ENCODE data around the gene AFG1L.
"Not testable (repeated sequence)": the region's sequence is repeated elsewhere in the genome, so short reads cannot be mapped to it uniquely, and the experiment has no call there.

Gene AFG1L

GRCh38 chr6:108288742-108289141 is 6.1 kb upstream of the AFG1L start:
- no peak for DNase-seq (ENCODE audit: low read depth in 2 of 2)

DNA sequence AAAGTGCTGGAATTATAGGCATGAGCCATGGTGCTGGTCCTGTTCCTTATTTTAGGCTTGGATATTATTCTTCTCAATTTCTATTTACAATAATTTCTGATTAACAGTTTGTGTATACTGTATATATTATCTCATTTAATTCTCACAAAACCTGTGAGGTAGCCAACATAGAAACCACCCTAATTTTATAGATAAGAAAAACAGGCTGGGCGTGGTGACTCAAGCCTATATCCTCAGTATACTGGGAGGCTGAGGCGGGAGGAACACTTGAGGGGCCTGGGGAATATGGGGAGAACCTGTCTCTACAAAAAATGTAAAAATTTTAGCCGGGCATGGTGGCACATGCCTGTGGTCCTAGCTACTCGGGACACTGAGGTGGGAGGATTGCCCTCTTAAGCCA is 3.8 kb upstream of the AFG1L start:
- DNase-seq (ENCODE audit: low read depth in 2 of 2), result no peak

DNA sequence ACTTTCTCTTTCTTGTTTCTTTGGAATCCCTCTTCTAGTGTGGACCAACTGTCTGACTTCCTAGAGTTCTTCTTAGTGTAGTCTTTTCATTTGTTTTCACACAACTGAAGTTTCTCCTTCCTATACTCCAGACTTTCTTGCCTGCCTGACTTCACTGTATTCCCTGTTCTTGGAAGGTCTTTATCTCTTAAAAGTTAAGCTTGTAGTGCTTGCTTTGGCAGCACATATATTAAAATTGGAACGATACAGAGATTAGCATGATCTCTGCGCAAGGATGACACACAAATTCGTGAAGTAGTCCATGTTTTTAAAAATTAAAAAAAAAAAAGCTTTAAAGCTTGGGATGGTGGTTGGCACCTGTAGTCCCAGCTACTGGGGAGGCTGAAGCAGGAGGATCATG is 2.3 kb upstream of the AFG1L start:
- not testable (repeated sequence) for DNase-seq (ENCODE audit: low read depth in 2 of 2)

DNA sequence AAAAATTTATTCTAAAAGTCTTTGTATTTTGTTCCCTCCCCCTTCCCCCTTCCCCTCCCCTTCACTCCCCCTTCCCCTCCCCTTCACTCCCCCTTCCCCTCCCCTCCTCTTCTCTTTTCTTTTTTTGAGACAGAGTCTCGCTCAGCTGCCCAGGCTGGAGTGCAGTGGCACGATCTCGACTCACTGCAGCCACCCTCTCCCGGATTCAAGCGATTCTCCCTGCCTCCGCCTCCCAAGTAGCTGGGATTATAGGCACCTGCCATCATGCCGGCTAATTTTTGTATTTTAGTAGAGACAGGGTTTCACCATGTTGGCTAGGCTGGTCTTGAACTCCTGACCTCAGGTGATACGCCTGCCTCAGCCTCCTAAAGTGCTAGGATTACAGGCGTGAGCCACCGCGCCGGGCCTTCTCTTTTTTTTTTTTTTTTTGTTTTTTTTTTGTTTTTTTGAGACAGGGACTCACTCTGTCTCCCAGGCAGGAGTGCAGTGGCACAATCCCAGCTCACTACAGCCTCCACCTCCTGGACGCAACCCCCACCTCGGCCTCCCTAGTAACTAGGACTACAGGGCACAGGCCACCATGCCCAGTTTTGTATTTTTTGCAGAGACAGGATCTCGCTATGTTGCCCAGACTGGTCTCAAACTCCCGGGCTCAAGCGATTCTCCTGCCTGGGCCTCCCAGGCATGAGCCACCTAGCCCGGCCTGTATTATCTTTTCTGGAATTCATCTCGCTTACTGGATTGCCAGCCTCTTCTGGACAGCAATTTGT is 1.1 kb upstream of the AFG1L start:
- DNase-seq (ENCODE audit: low read depth in 2 of 2), result no peak

DNA sequence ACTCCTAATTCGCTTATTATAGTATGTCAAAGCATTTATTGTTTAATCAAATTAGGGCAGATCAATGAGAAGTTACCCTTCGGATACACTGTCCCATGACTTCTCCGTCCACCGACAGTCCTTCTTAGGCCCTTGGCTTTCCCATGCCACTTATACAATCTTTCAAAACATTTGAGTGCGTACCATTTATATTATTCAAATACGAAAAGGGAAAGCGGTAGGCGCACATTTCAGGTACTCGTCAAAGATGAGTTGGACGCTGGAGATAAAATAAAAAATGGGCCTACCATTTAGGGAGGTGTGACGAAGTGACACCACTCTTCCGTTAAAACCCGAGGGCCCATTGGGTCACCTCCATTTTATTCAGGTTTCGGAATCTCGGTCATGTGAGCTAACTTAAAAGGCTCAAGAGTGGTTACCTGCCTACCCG is 542 bp upstream of the AFG1L start:
- no peak for DNase-seq (ENCODE audit: low read depth in 2 of 2)

GRCh38 chr6:108295676-108296075 is 822 bp downstream of the AFG1L start:
- no peak for DNase-seq (ENCODE audit: low read depth in 2 of 2)

- no peak for DNase-seq (ENCODE audit: low read depth in 2 of 2)
Measured at GRCh38 chr6:108302386-108302785, 7.5 kb downstream of the AFG1L start.

- no peak for DNase-seq (ENCODE audit: low read depth in 2 of 2)
Measured at GRCh38 chr6:108304646-108305045, 9.8 kb downstream of the AFG1L start.

- not testable (repeated sequence) for DNase-seq (ENCODE audit: low read depth in 2 of 2)
Measured at GRCh38 chr6:108308641-108309040, 13.8 kb downstream of the AFG1L start.

DNA sequence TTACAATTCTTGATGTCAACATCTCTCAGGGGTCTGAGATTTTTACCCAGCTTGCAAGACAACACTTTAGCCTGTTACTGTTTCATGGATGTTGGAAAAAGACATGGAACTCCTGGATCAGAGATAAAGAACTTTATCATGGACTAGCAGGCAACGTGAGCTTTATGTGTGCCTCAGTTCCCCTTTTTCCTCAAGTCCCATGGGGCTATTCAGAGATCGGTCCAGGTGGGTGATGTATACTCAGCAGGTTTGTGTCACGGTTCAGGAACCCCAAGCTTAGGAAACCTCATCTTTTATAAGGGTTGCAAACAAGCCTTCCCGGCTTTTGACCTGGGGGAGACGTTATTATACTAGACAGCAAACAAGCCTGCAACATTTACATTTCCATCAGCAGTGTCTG is 15.0 kb downstream of the AFG1L start:
- DNase-seq (ENCODE audit: low read depth in 2 of 2), result no peak

GRCh38 chr6:108312605-108313004 is 17.8 kb downstream of the AFG1L start:
- no peak for DNase-seq (ENCODE audit: low read depth in 2 of 2)

DNA sequence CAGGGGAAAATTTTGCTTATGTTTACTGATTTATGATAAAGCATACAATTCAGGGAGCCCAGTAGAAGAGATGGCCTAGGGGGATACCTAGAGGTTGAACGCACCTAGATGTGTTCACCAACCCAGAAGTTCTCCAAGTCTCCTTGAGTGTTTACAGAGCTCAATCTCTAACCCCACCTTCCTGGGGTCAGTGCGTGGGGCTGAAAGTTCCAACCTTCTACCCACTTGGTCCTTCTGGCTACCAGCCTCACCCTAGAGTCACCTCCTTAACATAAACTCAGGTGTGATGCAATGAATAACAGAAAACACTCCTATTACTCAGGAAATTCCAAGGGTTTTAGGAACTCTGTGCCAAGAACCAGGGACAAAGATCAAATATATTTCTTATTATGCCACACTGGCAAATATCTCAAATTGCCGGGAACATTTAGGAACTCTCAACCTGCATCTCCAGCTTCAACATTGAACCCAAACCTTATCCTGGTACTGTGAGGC is 26.4 kb downstream of the AFG1L start:
- no peak for DNase-seq (ENCODE audit: low read depth in 2 of 2)

DNA sequence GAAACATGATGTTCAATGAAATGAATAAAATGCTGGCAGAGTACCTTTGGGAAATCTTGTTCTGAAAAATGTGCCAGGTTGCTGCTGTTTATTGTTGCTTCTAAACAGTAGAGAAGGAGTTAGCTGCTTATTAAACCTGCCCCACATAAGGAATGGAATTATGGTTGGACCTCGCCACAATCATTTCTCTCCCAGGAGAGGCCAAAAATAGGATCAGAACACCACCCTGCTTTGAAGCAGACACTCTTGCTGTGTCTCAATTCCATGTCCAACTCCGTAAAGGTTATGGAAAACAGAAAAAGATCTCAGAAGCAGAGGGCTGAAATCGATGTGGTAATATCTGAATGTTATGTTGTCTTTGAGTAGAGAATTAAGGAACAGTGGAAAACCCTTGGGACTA is 27.9 kb downstream of the AFG1L start:
- DNase-seq (ENCODE audit: low read depth in 2 of 2), result no peak

DNA sequence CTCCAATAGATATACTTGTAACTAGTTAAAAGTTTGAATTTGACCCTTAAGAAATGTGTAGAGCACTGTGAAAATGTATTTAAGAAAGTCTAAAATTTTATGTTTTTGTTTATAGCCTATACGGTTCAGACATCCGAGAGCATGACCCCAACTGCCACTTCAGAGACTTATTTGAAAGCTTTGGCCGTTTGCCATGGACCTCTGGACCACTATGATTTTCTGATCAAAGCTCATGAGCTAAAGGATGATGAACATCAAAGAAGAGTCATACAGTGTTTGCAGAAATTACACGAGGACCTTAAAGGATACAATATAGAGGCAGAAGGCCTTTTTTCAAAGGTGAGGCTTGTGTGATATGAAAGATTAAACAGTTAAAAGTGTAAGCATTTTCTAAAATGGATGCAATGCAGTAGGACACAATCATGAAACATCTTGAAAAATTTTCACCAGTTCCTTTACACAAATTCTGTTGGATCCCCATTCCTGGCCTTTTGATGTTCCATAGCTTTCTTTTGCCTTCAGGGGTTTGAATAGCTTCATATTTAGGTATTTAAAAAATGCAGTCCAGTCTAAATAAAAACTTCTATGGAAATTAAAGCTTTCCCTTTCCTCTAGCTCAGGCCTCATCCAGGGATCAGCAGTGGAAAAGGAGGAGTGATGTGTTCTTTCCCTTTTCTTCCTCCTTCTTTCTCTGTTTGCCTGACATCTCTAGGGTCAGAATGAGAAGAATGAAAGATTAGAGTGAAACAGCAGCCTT is 29.0 kb downstream of the AFG1L start:
- no peak for DNase-seq (ENCODE audit: low read depth in 2 of 2)

DNA sequence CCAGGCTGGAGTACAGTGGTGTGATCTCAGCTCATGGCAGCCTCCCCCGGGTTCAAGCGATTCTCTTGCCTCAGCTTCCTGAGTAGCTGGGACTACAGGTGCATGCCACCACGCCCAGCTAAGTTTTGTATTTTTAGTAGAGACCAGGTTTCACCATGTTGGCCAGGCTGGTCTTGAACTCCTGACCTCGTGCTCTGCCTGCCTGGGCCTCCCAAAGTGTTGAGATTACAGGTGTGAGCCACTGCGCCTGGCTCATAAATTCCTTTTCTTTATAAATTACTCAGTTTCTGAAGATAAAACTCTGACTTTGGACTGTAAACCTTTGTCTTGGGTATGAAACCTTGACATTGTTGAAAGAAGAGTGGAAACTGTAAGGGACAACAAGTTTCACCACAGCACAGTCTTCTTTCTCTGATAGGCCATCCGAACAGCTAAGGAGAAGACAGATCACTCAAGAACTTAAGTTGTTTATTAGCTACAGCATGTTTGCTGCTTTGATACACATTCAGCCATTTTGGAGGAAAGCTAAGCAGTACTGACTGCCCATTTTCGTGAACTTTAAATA is 35.4 kb downstream of the AFG1L start:
- DNase-seq (ENCODE audit: low read depth in 2 of 2), result not testable (repeated sequence)

GRCh38 chr6:108330806-108331205 is 36.0 kb downstream of the AFG1L start:
- DNase-seq (ENCODE audit: low read depth in 2 of 2), result no peak

DNA sequence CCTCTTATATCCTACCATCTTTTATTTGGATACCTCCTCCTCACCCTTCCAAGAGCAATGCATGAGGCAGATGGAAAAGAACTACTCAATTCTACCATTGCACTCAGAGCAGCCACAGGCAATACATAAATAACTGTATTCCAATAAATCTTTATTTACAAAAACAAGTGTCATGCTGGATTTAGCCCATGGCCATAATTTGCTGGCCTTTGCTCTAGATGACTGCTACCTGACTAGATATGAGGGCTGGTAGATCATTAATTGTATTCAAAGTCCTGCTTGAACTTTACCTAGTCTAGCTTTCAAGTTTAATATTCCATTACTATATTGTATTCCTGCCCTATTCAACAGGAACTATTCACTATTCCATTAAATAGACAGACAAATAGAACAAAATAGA is 37.1 kb downstream of the AFG1L start:
- no peak for DNase-seq (ENCODE audit: low read depth in 2 of 2)

DNA sequence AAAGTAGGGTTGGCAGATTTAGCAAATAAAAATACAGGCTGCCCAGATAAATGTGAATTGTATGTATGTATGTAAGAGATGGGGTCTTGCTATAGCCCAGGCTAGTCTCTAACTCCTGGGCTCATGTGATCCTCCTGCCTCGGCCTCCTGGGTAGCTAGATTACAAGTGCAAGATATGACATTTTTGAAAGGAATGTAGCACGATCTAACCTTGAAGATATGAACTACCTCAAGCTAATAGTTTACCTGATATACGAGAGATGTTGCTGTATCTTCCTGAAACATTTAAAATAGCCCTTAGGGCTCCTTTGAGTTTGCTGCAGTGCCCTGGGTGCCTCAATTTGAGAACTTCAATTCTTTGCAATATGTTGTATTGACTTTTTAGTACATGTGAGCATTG is 42.1 kb downstream of the AFG1L start:
- no peak for DNase-seq (ENCODE audit: low read depth in 2 of 2)

- DNase-seq (ENCODE audit: low read depth in 2 of 2), result no peak
Measured at GRCh38 chr6:108337721-108338120, 42.9 kb downstream of the AFG1L start.

DNA sequence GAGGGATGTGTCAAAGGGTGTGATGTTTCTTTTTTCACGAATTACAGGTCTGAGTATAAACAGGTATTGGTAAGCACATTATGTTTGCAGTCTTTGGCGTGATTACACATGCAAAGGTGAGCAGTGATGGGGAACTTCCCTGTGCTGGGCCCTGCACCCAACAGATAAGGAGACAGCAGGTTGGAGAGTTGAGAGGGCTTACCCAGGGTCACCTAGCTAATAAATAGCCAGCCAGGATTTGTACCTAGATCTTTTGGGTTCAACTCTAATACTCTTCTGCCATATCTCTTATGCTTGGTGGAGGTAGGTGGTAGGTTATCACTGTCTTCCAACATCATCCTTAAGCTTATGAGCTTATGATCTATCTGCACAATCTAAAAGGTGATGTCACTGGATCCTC is 46.5 kb downstream of the AFG1L start:
- no peak for DNase-seq (ENCODE audit: low read depth in 2 of 2)

GRCh38 chr6:108343894-108344293 is 49.0 kb downstream of the AFG1L start:
- no peak for DNase-seq (ENCODE audit: low read depth in 2 of 2)

- DNase-seq (ENCODE audit: low read depth in 2 of 2), result no peak
Measured at GRCh38 chr6:108348655-108349349, 53.9 kb downstream of the AFG1L start.

Measured in stimulated activated CD8-positive, alpha-beta memory T cell treated with anti-CD3 and anti-CD28 coated beads, Interleukin-7, amount 100 ng/mL, for 1 hour (primary cell).